GM20000 (cell line): Measurements from ENCODE around the gene CCNB1IP1.
A peak's percentile ranks its signal among the peaks of the same experiment; 100 is the strongest.
"Not testable (repeated sequence)": the region's sequence is repeated elsewhere in the genome, so short reads cannot be mapped to it uniquely, and the experiment has no call there.

Source experiments
- DNase-seq: peaks from one replicate; pipeline ENCODE4 v3.0.0; 2012; ENCODE audit warnings: low spot score
- TF ChIP-seq, protein P1 (sequence below): IDR thresholded peaks from 2 replicates; pipeline ENCODE4 v1.5.1; 2012; ENCODE audit warnings: mild to moderate bottlenecking, control low read depth; ENCODE audit errors: extremely low read depth, missing control alignments

The CCNB1IP1 gene

DNA sequence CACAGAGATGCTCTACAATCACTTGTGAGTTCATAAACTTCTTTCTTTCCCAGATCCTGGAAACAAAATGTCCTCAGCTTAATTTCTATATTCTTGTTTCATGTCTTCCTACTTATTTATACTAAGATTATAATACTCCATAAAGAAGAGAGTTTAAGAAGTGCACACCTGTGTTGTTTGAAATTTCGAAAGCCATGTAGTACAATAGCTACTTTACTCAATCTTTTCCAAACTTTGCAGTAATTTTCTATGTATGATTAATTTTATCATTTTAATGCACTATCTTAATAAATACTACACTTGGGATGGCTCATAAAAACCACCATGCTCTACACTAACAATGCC, 27.0 kb downstream of the CCNB1IP1 start:
- DNase-seq: peak; percentile 9
- TF ChIP-seq, protein P1, sequence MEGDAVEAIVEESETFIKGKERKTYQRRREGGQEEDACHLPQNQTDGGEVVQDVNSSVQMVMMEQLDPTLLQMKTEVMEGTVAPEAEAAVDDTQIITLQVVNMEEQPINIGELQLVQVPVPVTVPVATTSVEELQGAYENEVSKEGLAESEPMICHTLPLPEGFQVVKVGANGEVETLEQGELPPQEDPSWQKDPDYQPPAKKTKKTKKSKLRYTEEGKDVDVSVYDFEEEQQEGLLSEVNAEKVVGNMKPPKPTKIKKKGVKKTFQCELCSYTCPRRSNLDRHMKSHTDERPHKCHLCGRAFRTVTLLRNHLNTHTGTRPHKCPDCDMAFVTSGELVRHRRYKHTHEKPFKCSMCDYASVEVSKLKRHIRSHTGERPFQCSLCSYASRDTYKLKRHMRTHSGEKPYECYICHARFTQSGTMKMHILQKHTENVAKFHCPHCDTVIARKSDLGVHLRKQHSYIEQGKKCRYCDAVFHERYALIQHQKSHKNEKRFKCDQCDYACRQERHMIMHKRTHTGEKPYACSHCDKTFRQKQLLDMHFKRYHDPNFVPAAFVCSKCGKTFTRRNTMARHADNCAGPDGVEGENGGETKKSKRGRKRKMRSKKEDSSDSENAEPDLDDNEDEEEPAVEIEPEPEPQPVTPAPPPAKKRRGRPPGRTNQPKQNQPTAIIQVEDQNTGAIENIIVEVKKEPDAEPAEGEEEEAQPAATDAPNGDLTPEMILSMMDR: no peak

GRCh38 chr14:20305265-20306078, 27.6 kb downstream of the CCNB1IP1 start, which contains the start of gene TTC5:
TSS of gene TTC5 (minus strand) at chr14:20305951. CDS start at chr14:20305937, 14 bp downstream.
- TF ChIP-seq, protein P1: peak; percentile 87
- peak; percentile 91 for DNase-seq

- no peak for DNase-seq
- TF ChIP-seq, protein P1: no peak
Measured at GRCh38 chr14:20302042-20302755, 30.9 kb downstream of the CCNB1IP1 start.

GRCh38 chr14:20295067-20295466, 38.0 kb downstream of the CCNB1IP1 start:
- DNase-seq: peak; percentile 37
- TF ChIP-seq, protein P1: no peak

DNA sequence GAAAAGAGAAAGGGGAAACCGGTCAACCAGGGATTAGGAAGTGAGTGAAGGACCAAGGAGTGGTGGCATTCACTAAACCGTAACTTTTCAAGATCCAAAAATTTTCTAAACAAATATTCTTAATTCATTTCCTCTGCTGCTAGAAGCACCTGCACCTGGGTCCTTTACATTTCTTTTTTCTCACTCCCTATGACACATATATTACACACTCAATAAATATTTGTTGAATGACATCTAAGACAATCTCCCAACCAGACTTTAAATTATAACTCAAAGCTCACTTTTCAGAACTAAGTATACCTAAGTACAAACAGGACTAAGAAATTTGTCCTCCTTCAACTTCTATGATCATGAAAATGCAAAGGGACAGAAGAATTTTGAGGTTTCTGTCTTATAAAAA, 38.4 kb downstream of the CCNB1IP1 start:
- TF ChIP-seq, protein P1: no peak
- DNase-seq: no peak

DNA sequence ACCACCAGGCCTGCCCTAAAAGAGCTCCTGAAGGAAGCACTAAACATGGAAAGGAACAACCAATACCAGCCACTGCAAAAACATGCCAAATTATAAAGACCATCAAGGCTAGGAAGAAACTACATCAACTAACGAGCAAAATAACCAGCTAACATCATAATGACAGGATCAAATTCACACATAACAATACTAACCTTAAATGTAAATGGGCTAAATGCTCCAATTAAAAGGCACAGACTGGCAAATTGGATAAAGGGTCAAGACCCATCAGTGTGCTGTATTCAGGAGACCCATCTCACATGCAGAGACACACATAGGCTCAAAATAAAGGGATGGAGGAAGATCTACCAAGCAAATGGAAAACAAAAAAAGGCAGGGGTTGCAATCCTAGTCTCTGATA, 51.1 kb downstream of the CCNB1IP1 start:
- not testable (repeated sequence) for DNase-seq

DNA sequence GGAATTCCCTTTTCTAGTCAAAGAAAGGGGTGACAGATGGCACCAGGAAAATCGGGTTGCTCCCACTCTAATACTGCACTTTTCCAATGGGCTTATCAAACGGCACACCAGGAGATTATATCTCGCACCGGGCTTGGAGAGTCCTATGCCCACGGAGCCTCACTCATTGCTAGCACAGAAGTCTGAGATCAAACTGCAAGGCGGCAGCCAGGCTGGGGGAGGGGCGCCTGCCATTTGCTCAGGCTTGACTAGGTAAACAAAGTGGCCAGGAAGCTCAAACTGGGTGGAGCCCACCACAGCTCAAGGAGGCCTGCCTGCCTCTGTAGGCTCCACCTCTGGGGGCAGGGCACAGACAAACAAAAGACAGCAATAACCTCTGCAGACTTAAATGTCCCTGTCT, 52.8 kb downstream of the CCNB1IP1 start:
- not testable (repeated sequence) for DNase-seq

- DNase-seq: no peak
Measured at GRCh38 chr14:20278414-20278813, 54.7 kb downstream of the CCNB1IP1 start.

More at GRCh38 chr14:20278414-20278813, 54.7 kb downstream of the CCNB1IP1 start:
- TF ChIP-seq, protein P1: no peak
